Breast epithelium (tissue), 4 donors: ENCODE measurements around the gene LRCOL1. TPM values are rescaled to one million over a fixed set of nuclear protein-coding genes. Genes with fewer than 3 reads are reported as not detected.

ENCODE experiments used
- DNase-seq, 2 donors: peaks; one replicate each; pipeline ENCODE4 v3.0.0-alpha.2; 2019; ENCODE audit warnings: low spot score in 2 of 2
- H3K27ac ChIP-seq, 2 donors: fragments of 200-600 bp; sonication (generic) in 1 of 2; one replicate each; pipeline ENCODE4 v1.5.1; 2016 to 2019; ENCODE audit warnings: mild to moderate bottlenecking in 1 of 2
- H3K27me3 ChIP-seq, 2 donors: fragments of 200-600 bp; sonication (generic) in 1 of 2; one replicate each; pipeline versions ENCODE4 v1.5.1 to v1.6.0; 2017 to 2019; ENCODE audit warnings: control low read depth in 1 of 2, mild to moderate bottlenecking in 1 of 2
- H3K36me3 ChIP-seq: fragments of 200-600 bp; one replicate; pipeline ENCODE4 v1.5.1; 2019
- H3K4me1 ChIP-seq, 2 donors: fragments of 200-600 bp; sonication (generic); one replicate each; pipeline ENCODE4 v1.5.1; 2016 to 2019; ENCODE audit warnings: control low read depth in 1 of 2
- H3K4me3 ChIP-seq, 3 donors: fragments of 200-600 bp; sonication (generic); 1 replicate in 2 of 3; 2 replicates in 1 of 3; pipeline ENCODE4 v1.5.1; 2016 to 2019; ENCODE audit warnings: mild to moderate bottlenecking in 3 of 3, moderate library complexity in 2 of 3
- H3K9me3 ChIP-seq, 2 donors: fragments of 200-600 bp; sonication (generic) in 1 of 2; one replicate each; pipeline ENCODE4 v1.5.1; 2016 to 2019; ENCODE audit warnings: control low read depth in 1 of 2
- POLR2A ChIP-seq: fragments of 450-650 bp; IDR thresholded peaks from one replicate; pipeline ENCODE4 v1.6.1; 2016; ENCODE audit warnings: antibody characterized with exemption, mild to moderate bottlenecking, moderate library complexity
- POLR2AphosphoS5 ChIP-seq, 3 donors: sonication (generic); formaldehyde crosslinking; IDR thresholded peaks; one replicate each; pipeline ENCODE4 v1.6.1; 2017; ENCODE audit warnings: antibody characterized with exemption in 3 of 3
- intact Hi-C: fragments of 100-400 bp; cut with DNase I; formaldehyde crosslinking; loops from one replicate; pipeline ENCODE4 v1.15.1; 2023; ENCODE audit warnings: low total_unique reads
- total RNA-seq, 3 donors: library from RNA; depleted of rRNA; stranded (reverse); fragments of >200 nt; gene quantifications; one replicate each; pipeline ENCODE4 v1.1.0, GENCODE V29; 2016
- TF ChIP-seq, protein P1 (sequence below), 3 donors: fragments of 450-650 bp; IDR thresholded peaks; one replicate each; pipeline ENCODE4 v1.5.1; 2016 to 2017; ENCODE audit warnings: antibody characterized with exemption in 3 of 3, mild to moderate bottlenecking in 3 of 3, moderate library complexity in 3 of 3

LRCOL1 gene
- total RNA-seq, 3 donors from 2014 or later, result 0.59 TPM; not detected in 2

DNA sequence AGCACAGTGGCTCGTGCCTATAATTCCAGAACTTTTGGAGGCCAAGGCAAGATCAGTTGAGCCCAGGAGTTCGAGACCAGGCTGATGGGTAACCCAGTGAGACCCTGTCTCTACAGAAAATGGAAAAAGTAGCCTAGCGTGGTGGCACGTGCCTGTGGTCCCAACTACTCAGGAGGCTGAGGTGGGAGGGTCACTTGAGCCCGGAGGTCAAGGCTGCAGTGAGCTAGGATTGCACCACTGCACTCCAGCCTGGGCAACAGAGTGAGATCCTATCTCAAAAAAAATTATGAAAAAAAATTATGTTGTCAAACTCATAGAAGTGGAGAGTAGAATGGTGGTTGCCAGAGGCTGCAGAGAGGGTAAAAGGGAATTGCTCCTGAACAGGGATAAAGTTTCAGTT lies 3.6 kb upstream of the LRCOL1 start:
- Histone ChIP-seq H3K4me1 (peaks cover 0 to 4% of the 10 kb centered on the region in 2 donors), H3K9me3 (peaks cover 19 to 20% of the 10 kb centered on the region in 2 donors), H3K36me3 (no peaks in the 10 kb centered on the region), H3K27ac (no peak overlapping the region), H3K27me3 (peaks cover 5 to 55% of the 10 kb centered on the region in 2 donors), H3K4me3 (no peak overlapping the region)
- intact Hi-C loops, result loop anchor here (10.0 kb wide), 1 partner anchor 199 kb away; no protein-coding TSS in a partner anchor
- DNase-seq, result no peak
- TF ChIP-seq, protein P1, sequence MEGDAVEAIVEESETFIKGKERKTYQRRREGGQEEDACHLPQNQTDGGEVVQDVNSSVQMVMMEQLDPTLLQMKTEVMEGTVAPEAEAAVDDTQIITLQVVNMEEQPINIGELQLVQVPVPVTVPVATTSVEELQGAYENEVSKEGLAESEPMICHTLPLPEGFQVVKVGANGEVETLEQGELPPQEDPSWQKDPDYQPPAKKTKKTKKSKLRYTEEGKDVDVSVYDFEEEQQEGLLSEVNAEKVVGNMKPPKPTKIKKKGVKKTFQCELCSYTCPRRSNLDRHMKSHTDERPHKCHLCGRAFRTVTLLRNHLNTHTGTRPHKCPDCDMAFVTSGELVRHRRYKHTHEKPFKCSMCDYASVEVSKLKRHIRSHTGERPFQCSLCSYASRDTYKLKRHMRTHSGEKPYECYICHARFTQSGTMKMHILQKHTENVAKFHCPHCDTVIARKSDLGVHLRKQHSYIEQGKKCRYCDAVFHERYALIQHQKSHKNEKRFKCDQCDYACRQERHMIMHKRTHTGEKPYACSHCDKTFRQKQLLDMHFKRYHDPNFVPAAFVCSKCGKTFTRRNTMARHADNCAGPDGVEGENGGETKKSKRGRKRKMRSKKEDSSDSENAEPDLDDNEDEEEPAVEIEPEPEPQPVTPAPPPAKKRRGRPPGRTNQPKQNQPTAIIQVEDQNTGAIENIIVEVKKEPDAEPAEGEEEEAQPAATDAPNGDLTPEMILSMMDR (IDR thresholded peaks at IDR 0.05), result no peak
- TF ChIP-seq POLR2A, result no peak
- no peak for TF ChIP-seq POLR2AphosphoS5 (IDR thresholded peaks at IDR 0.05)

DNA sequence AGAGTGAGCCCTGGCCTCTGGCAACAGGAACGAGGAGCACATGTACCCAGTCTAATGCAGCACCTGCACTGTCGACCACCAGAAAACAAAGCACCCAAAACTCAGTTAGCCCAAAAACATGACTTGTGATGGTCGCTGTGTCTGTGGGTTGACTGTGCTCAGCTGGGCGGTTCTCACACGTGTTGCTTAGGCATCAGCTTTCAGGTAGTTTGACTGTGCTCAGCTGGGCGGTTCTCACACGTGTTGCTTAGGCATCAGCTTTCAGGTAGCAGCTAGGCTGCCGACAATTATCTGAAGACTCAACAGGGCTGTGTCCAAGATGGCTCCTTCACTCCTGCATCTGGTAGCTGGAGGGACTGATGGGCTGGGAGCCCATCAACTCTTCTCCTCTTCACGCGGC lies 1.2 kb upstream of the LRCOL1 start:
- intact Hi-C loops, result loop anchor here (10.0 kb wide), 1 partner anchor 197 kb away; no protein-coding TSS in a partner anchor
- Histone ChIP-seq H3K36me3 (no peaks in the 10 kb centered on the region), H3K4me3 (no peak overlapping the region), H3K9me3 (peaks cover 12 to 13% of the 10 kb centered on the region in 2 donors), H3K27ac (no peak overlapping the region), H3K27me3 (peaks cover 5 to 41% of the 10 kb centered on the region in 2 donors), H3K4me1 (no peaks in the 10 kb centered on the region)
- no peak for TF ChIP-seq POLR2AphosphoS5 (IDR thresholded peaks at IDR 0.05)
- DNase-seq, result no peak

DNA sequence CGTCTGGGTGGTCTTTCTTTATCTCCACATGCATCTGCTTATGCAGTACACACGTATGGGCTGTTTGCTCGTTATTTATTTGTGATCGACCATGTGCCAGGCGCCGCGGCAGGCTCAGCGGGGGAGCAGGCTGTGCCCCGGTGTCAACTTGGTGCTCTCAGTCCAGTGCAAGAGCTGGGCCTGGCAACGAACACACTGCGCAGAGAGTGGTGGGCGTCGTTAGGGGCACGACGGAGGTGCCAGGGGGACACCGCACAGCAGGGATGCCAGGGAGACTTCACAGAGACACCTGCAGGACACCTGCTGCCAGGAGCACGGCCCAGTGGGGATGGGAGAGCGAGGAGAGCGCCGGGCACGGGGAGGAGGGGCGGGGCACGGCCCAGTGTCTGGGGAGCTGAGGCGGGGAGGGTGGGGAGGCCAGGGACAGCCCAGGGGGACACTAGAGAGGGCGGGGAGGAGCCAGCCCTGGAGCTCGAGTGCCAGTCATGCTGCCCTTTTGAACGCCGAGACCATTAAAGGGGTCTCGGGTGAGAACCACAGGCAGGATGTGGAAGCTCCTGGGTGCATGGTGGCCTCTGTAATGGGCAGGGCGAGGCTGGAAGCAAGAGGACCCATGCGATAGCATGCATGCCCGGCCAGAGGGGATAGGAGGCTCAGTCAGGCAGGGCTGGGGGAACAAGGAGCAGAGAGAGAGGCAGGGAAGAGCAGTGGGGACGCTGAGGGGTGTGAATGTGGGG lies 652 bp upstream of the LRCOL1 start:
- H3K4me3 ChIP-seq, result peak overlapping the region in 1 of 3 donors; percentile 55
- H3K36me3 ChIP-seq, result no peaks in the 10 kb centered on the region
- peaks cover 7 to 9% of the 10 kb centered on the region in 2 donors for H3K9me3 ChIP-seq
- peaks cover 0 to 40% of the 10 kb centered on the region in 2 donors for H3K27me3 ChIP-seq
- intact Hi-C loops, result loop anchor here (10.0 kb wide), 1 partner anchor 196 kb away; no protein-coding TSS in a partner anchor
- TF ChIP-seq POLR2AphosphoS5 (IDR thresholded peaks at IDR 0.05) (no peak), POLR2A (no peak)
- TF ChIP-seq, protein P1 (IDR thresholded peaks at IDR 0.05), result no peak
- no peak for DNase-seq
- no peaks in the 10 kb centered on the region for H3K4me1 ChIP-seq
- no peak overlapping the region for H3K27ac ChIP-seq

DNA sequence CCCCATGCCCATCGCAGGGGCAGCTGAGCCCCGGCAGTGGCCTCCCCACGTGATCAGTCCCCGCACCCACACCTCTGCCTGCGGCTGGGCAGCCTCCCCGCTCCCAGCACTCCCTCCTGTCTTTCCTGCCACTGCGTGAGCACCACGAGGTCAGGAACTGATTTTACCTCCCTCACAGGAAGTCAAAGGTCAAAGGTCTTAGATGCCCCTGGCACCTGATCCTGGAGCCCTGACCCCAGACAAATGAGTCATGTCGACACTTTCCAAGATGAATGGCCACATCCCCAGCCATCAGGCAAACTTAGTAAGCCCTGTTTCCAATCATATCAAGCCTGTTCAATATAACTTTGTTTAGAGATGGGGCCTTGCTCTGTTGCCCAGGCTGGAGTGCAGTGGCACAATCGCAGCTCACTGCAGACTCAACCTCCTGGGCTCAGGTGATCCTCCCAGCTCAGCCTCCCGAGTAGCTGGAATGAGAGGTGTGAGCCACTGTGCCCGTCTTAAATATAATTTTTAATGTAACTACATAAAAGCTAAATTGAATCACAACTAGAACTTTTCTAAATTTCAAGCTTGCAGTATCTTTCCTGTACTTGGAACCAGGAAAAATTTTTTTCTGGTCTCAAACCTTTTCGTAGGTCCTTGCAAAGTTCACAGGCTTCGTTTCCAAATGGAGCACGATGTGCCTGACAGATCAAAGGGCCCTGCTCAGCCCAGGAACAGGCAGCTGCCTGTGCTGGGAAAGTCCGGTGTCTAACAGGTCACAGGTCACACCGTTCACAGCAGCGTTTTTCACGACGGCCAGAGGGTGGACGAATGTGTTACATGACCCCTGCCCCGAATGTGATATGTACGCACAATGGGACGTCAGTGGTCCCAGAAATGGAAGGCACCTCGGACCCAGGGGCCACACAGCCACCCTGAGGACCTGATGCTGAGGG lies 1.9 kb downstream of the LRCOL1 start:
- Histone ChIP-seq H3K4me1 (no peaks in the 10 kb centered on the region), H3K4me3 (no peak overlapping the region), H3K27ac (no peak overlapping the region), H3K9me3 (peaks cover 3 to 9% of the 10 kb centered on the region in 2 donors), H3K36me3 (no peaks in the 10 kb centered on the region), H3K27me3 (peaks cover 0 to 49% of the 10 kb centered on the region in 2 donors)
- DNase-seq, result no peak
- TF ChIP-seq POLR2A, result no peak
- TF ChIP-seq, protein P1 (IDR thresholded peaks at IDR 0.05), result no peak
- no peak for TF ChIP-seq POLR2AphosphoS5 (IDR thresholded peaks at IDR 0.05)
- intact Hi-C loops, result no loop called here

DNA sequence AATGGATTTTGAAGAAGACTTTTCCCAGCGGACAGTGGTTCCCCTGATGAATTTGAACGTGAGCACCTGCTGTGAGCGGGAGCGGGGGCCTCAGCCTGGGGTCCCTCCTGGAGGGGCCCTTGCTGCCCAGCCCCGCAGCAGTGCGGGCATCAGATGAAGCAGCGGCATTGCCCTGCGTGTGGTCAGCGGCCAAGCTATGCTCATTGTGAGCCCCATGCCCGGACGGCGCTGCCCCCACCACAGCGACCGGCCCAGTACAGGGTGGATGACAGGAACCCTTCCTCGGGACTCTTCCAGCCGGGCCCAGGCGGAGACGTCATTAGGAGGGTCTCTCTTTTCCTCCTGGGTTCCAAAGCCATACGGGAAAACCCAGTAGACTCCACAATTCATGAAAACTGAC lies 3.5 kb downstream of the LRCOL1 start:
- intact Hi-C loops, result no loop called here

More for the DNA sequence above, 3.5 kb downstream of the LRCOL1 start:
- H3K27me3 ChIP-seq, result peaks cover 0 to 55% of the 10 kb centered on the region in 2 donors
- peaks cover 3 to 7% of the 10 kb centered on the region in 2 donors for H3K9me3 ChIP-seq
- H3K36me3 ChIP-seq, result no peaks in the 10 kb centered on the region
- H3K4me1 ChIP-seq, result no peaks in the 10 kb centered on the region
- no peak overlapping the region for H3K4me3 ChIP-seq
- TF ChIP-seq, protein P1 (IDR thresholded peaks at IDR 0.05), result no peak
- TF ChIP-seq POLR2AphosphoS5 (IDR thresholded peaks at IDR 0.05) (no peak), POLR2A (no peak)
- no peak for DNase-seq
- no peak overlapping the region for H3K27ac ChIP-seq
